HL-60 (cell line): ENCODE measurements around the gene KCNQ1.

Experiments used
- DNase-seq, 2 experiments: peaks; one replicate each; pipeline ENCODE4 v3.0.0-alpha.2; 2010 to 2020; ENCODE audit warnings: low read depth in 1 of 2, low spot score in 1 of 2
- H3K27ac ChIP-seq: fragments of 250-450 bp; sonication (Bioruptor Pico); replicated peaks from 2 replicates; pipeline ENCODE4 v1.5.1; 2020; ENCODE audit warnings: mild to moderate bottlenecking, moderate library complexity
- H3K27me3 ChIP-seq: fragments of 250-450 bp; sonication (Bioruptor Pico); 2 replicates; pipeline ENCODE4 v1.5.1; 2021; ENCODE audit warnings: mild to moderate bottlenecking, moderate library complexity; ENCODE audit not compliant: insufficient read depth, poor library complexity, severe bottlenecking
- H3K4me3 ChIP-seq: replicated peaks from 2 replicates; pipeline ENCODE4 v1.5.1; 2011; ENCODE audit warnings: mild to moderate bottlenecking, control low read depth, low read length; ENCODE audit not compliant: insufficient read depth
- CTCF ChIP-seq: IDR thresholded peaks from one replicate; pipeline ENCODE4 v1.5.1; 2011; ENCODE audit warnings: low read length, control low read depth, inconsistent platforms; ENCODE audit not compliant: insufficient read depth
- GABPA ChIP-seq: IDR thresholded peaks from 2 replicates; pipeline ENCODE4 v1.6.1; 2012; ENCODE audit warnings: low read depth
- POLR2AphosphoS5 ChIP-seq: IDR thresholded peaks from 2 replicates; pipeline ENCODE4 v1.6.1; 2012; ENCODE audit warnings: low read depth
- REST ChIP-seq: IDR thresholded peaks from 2 replicates; pipeline ENCODE4 v1.6.1; 2012; ENCODE audit warnings: low read depth; ENCODE audit not compliant: insufficient replicate concordance
- SPI1 ChIP-seq: IDR thresholded peaks from 2 replicates; pipeline ENCODE4 v1.6.1; 2012; ENCODE audit warnings: low read depth, mild to moderate bottlenecking, borderline replicate concordance

The KCNQ1 gene

GRCh38 chr11:2585566-2586086 is 140.8 kb downstream of the KCNQ1 start:
- TF ChIP-seq REST (no peak), POLR2AphosphoS5 (no peak), CTCF (no peak)

GRCh38 chr11:2586087-2586792 is 141.4 kb downstream of the KCNQ1 start:
- Histone ChIP-seq H3K4me3 (no peak overlapping the region), H3K27ac (no peak overlapping the region), H3K27me3 (no peaks in the 10 kb centered on the region)
- no peak for TF ChIP-seq CTCF
- TF ChIP-seq POLR2AphosphoS5, result no peak
- TF ChIP-seq SPI1, result no peak
- no peak for TF ChIP-seq REST
- TF ChIP-seq GABPA, result no peak
- DNase-seq, result no peak

More at GRCh38 chr11:2585566-2586086, 140.8 kb downstream of the KCNQ1 start:
- Histone ChIP-seq H3K4me3 (no peak overlapping the region), H3K27ac (no peak overlapping the region), H3K27me3 (no peaks in the 10 kb centered on the region)
- DNase-seq, result no peak

GRCh38 chr11:2586793-2587131 is 142.0 kb downstream of the KCNQ1 start:
- Histone ChIP-seq H3K27me3 (no peaks in the 10 kb centered on the region), H3K27ac (no peak overlapping the region), H3K4me3 (no peak overlapping the region)
- TF ChIP-seq CTCF (no peak), SPI1 (no peak), REST (no peak), POLR2AphosphoS5 (no peak), GABPA (no peak)
- no peak for DNase-seq
